K562 (cell line): ENCODE data around the gene FOXF2. TPM values are rescaled to one million over a fixed set of nuclear protein-coding genes. Genes with fewer than 3 reads are reported as not detected.

Experiments
- ATAC-seq: fragments of 200-7000 bp; cut with Tn5 transposase; 3 replicates; pipeline ENCODE4 v1.9.1; 2020; ENCODE audit warnings: moderate library complexity
- BruUV-seq: library from RNA; stranded (reverse); fragments of 400-500 nt; replicated peaks from 2 replicates; lab custom pipeline; 2021; lab: Mats Ljungman, UMichigan
- CTCF ChIA-PET: fragments of 300-600 bp; formaldehyde crosslinking; extraction: SDS; loops from one replicate; lab custom pipeline; 2021; ENCODE audit warnings: low intra/inter-chr PET ratio; lab: Yijun Ruan, JAX
- POLR2A ChIA-PET: fragments of 300-600, 350-650 bp; sonication (Branson Sonifier 250); formaldehyde crosslinking; extraction: SDS; loops from one replicate; lab custom pipeline; 2021; ENCODE audit warnings: antibody characterized with exemption, inconsistent platforms; lab: Yijun Ruan, JAX
- DNase-seq, 4 experiments: peaks; one replicate each; pipeline versions ENCODE4 v3.0.0 to v3.0.0-alpha.2; 2011 to 2018; ENCODE audit warnings: low spot score in 3 of 4, mixed read lengths in 3 of 4; ENCODE audit errors: extremely low read depth in 1 of 4
- FAIRE-seq: peaks from 2 replicates; lab custom pipeline; 2011; peaks lifted over from hg19 to GRCh38; lab: Jason Lieb, UNC
- H2AFZ ChIP-seq: 2 replicates; pipeline ENCODE4 v1.6.0; 2011; ENCODE audit warnings: low read depth, low read length, control low read depth, inconsistent platforms
- H3K27ac ChIP-seq: fragments of 200-600 bp; 3 replicates; pipeline ENCODE4 v1.8.0; 2011; ENCODE audit warnings: low read depth, mild to moderate bottlenecking, control low read depth, inconsistent platforms, low read length, moderate library complexity, mixed read lengths; ENCODE audit errors: extremely low read depth
- H3K27me3 ChIP-seq, 2 experiments: fragments of 300-600 bp in 1 of 2; 2 replicates in 1 of 2; 3 replicates in 1 of 2; pipeline versions ENCODE4 v1.6.0 to v1.8.0; 2011; ENCODE audit warnings: inconsistent platforms in 2 of 2, low read length in 2 of 2, mild to moderate bottlenecking in 1 of 2, mixed read lengths in 1 of 2, moderate library complexity in 1 of 2; ENCODE audit not compliant: control insufficient read depth in 2 of 2, insufficient read depth in 2 of 2
- H3K36me3 ChIP-seq: fragments of 300-600 bp; 3 replicates; pipeline ENCODE4 v1.8.0; 2011; ENCODE audit warnings: mild to moderate bottlenecking, low read length, inconsistent platforms; ENCODE audit not compliant: control insufficient read depth, insufficient read depth
- H3K4me1 ChIP-seq, 2 experiments: fragments of 200-600 bp in 1 of 2; replicated peaks in 1 of 2; 2 replicates in 1 of 2; 3 replicates in 1 of 2; pipeline versions ENCODE4 v1.5.1 to v1.8.0; 2011; ENCODE audit warnings: inconsistent platforms in 2 of 2, low read length in 2 of 2, mild to moderate bottlenecking in 1 of 2, mixed read lengths in 1 of 2, moderate library complexity in 1 of 2; ENCODE audit not compliant: control insufficient read depth in 2 of 2, insufficient read depth in 2 of 2
- H3K4me2 ChIP-seq: 2 replicates; pipeline ENCODE4 v1.6.1; 2011; ENCODE audit warnings: low read length, control low read depth, inconsistent platforms, mixed read lengths; ENCODE audit not compliant: insufficient read depth
- H3K4me3 ChIP-seq: fragments of 200-600 bp; sonication (generic), shearing (Covaris generic); 2 replicates; pipeline ENCODE4 v1.5.1; 2016; ENCODE audit warnings: control low read depth, inconsistent platforms
- H3K79me2 ChIP-seq: fragments of 200-600 bp; 3 replicates; pipeline ENCODE4 v1.8.0; 2011; ENCODE audit warnings: low read length, inconsistent platforms; ENCODE audit not compliant: control insufficient read depth, insufficient read depth
- H3K9ac ChIP-seq, 2 experiments: 2 replicates each; pipeline versions ENCODE4 v1.6.0 to v1.6.1; 2011; ENCODE audit warnings: low read depth in 2 of 2, low read length in 2 of 2, control low read depth in 1 of 2, inconsistent platforms in 1 of 2, mild to moderate bottlenecking in 1 of 2, mixed read lengths in 1 of 2; ENCODE audit not compliant: insufficient read depth in 1 of 2
- H3K9me1 ChIP-seq: one replicate; pipeline ENCODE4 v1.6.0; 2011; ENCODE audit warnings: inconsistent platforms, mild to moderate bottlenecking, low read length, moderate library complexity; ENCODE audit not compliant: control insufficient read depth, insufficient read depth
- H3K9me3 ChIP-seq: replicated peaks from 2 replicates; pipeline ENCODE4 v1.5.1; 2011; ENCODE audit warnings: low read depth, low read length, inconsistent platforms; ENCODE audit not compliant: control insufficient read depth, insufficient read depth
- H4K20me1 ChIP-seq: replicated peaks from 2 replicates; pipeline ENCODE4 v1.6.1; 2011; ENCODE audit warnings: low read length, inconsistent platforms, mixed read lengths; ENCODE audit not compliant: control insufficient read depth, insufficient read depth
- GATA2 ChIP-seq: sonication (generic); formaldehyde crosslinking; IDR thresholded peaks from 2 replicates; pipeline ENCODE4 v1.4.0; 2020; ENCODE audit warnings: mild to moderate bottlenecking, missing genetic modification reagents
- KDM5B ChIP-seq: fragments of 200-600 bp; sonication (generic); IDR thresholded peaks from 2 replicates; pipeline ENCODE4 v1.6.1; 2012; ENCODE audit warnings: low read depth, mild to moderate bottlenecking, moderate library complexity, low read length, control low read depth, inconsistent platforms; ENCODE audit not compliant: insufficient replicate concordance
- STAG1 ChIP-seq: sonication (generic); formaldehyde crosslinking; IDR thresholded peaks from 2 replicates; pipeline ENCODE4 v1.5.0; 2020; ENCODE audit warnings: missing genetic modification reagents, borderline replicate concordance
- ZEB2 ChIP-seq: fragments of 450-650 bp; IDR thresholded peaks from 2 replicates; pipeline ENCODE4 v1.6.1; 2016
- whole genome bisulfite sequencing: fragments of 100-300 bp; shearing (Covaris generic); methylation state at CpG from one replicate; pipeline ENCODE4 v1.1.6; 2016; ENCODE audit warnings: low coverage, mixed read lengths; ENCODE audit not compliant: insufficient coverage; ENCODE audit errors: missing lambda C conversion rate; 5-methylcytosine and 5-hydroxymethylcytosine counted together
- in situ Hi-C: fragments of 300-500 bp; cut with MboI; formaldehyde crosslinking; loops from 4 replicates; pipeline ENCODE4 v1.15.0; 2018; ENCODE audit warnings: inconsistent platforms, mixed read lengths
- intact Hi-C: fragments of 100-400 bp; cut with micrococcal nuclease; formaldehyde crosslinking; loops from 2 replicates; pipeline ENCODE4 v1.14.2; 2022
- polyA plus RNA-seq, 8 experiments: library from polyadenylated mRNA; depleted of rRNA in 4 of 8; stranded (reverse) in 5 of 8; unstranded in 3 of 8; fragments of >200 nt; fragmentation: Nextera tagmentation in 2 of 8; fragmentation: Illumina TruSeq in 1 of 8; extraction: Ambion mirVana in 2 of 8; extraction: Trizol in 1 of 8; gene quantifications; 2 replicates each; pipeline versions ENCODE4 v1.2.1 to v1.2.3, GENCODE V29; 2011 to 2014; ENCODE audit warnings: inconsistent platforms in 1 of 8, missing spikeins in 1 of 8
- total RNA-seq, 7 experiments: library from RNA; depleted of rRNA in 6 of 7; stranded (reverse); fragments of >200 nt in 6 of 7; fragmentation: Illumina TruSeq in 2 of 7; extraction: Trizol in 2 of 7; gene quantifications; 2 replicates each; pipeline versions ENCODE4 v1.2.1 to v1.2.3, GENCODE V29; 2011 to 2021; ENCODE audit warnings: low replicate concordance in 1 of 7

The FOXF2 gene
- total and polyA plus RNA-seq, 9 of the 15 experiments (the other 6 are each of a cell fraction or from before 2014, with no cell fraction given), result not detected

- Histone ChIP-seq H3K9ac (no peak overlapping the region), H2AFZ (no peak overlapping the region), H3K4me2 (no peak overlapping the region), H3K27me3 (peaks cover 46 to 77% of the 10 kb centered on the region in 2 experiments), H3K9me1 (no peaks in the 10 kb centered on the region), H3K36me3 (no peaks in the 10 kb centered on the region), H3K4me3 (no peak overlapping the region), H3K9me3 (no peaks in the 10 kb centered on the region), H3K4me1 (peaks cover 0 to 30% of the 10 kb centered on the region in 2 experiments; a peak in 2 of 5 replicates), H4K20me1 (peaks cover 5% of the 10 kb centered on the region; the same call in 1 of the 2 replicates), H3K27ac (no peak overlapping the region), H3K79me2 (no peaks in the 10 kb centered on the region)
- FAIRE-seq, result no peak
- ATAC-seq, result no peak
- ChIA-PET CTCF (interaction anchor here (1.1 kb wide), 1 partner anchor 39 kb away, joined by 3 read pairs; no protein-coding TSS in a partner anchor), POLR2A (no interaction called here)
- BruUV-seq, result no TSS peak
- DNase-seq, result no peak
- WGBS, result 15% methylated on average over 33 of the region's 39 CpGs
- intact Hi-C loops, result loop anchor here (10.0 kb wide), 1 partner anchor 661 kb away; no protein-coding TSS in a partner anchor
- TF ChIP-seq ZEB2 (no peak), KDM5B (no peak), GATA2 (CRISPR knock-in tag) (no peak), STAG1 (CRISPR knock-in tag) (no peak)
- in situ Hi-C loops, result no loop called here
These were observed 4.0 kb upstream of the FOXF2 start for GRCh38 chr6:1385129-1386037.
